ENCODE measurements around the gene MRPL12.
"Not testable (repeated sequence)": the region's sequence is repeated elsewhere in the genome, so short reads cannot be mapped to it uniquely, and the experiment has no call there.

MRPL12 gene

DNA sequence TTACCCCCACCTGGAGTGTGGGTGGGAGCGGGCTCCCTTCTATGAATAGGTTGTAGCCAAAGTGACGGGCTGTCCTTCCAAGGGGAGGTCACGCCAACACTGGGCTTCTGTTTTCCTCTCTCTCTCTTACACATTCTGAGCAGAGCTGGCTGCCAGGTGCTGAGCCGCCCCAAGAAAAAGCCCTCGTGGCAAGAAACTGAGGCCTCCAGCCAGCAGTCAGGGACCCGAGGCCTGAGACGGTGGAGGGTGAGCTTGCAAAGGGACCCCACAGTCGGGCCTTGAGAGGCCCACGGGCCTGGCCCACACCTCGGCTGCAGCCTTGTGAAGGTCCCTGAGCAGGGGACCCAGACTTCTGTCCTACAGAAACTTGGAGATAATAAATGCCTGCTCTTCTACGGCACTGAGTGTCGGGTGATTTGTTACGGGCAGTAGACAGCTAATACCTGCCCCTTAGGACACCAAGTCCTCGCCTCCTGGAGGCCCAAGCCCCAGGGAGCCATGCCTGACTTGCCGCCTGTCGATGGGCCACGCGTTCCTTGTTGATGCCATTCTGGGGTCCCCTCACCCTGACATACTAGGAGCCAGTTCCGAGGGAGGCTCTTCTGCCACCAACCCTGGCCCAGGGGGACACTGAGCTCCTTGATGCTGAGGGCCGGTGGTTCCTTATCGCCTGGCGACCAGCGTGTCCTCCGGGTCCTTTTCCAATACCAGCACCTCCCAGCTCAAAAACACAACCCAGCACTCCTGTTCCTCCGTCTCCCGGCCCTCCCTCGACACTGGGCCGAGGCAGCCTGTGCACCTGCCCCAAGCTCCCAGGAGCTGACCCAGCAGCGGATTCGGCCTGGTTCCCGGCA lies 35.0 kb downstream of the MRPL12 start:
- DNase-seq (ENCODE audit: low read depth in 3 of 3, low spot score in 1 of 3), result no peak

DNA sequence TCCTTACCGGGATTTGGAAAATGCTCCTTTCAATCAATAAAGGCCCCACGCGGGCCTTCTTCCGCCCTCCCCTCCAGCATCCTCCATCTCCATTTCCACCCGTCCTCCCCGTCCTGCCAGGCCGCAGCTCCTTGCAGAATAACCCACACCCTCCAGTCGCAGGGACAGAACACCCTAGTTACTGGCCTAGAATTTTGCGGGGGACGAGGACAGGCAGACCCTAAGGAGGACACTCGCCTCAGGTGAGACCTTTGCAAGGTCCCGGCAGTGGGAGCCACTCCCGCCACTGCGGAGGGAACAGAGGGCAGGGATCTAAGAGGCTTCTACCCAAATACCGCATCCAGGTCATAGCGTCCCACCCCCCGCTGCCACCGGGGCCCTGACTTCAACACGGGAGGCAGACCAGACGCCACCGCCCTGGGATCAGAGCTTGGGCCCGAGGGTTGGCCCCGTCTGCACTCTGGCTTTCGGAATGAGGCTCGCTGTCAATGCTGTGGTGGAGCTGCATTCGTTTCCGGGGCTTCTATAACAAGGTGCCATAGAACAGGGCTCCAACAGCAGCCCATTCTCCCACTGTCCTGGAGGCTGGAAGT lies 35.7 kb downstream of the MRPL12 start:
- DNase-seq (ENCODE audit: low read depth in 3 of 3, low spot score in 1 of 3), result no peak

DNA sequence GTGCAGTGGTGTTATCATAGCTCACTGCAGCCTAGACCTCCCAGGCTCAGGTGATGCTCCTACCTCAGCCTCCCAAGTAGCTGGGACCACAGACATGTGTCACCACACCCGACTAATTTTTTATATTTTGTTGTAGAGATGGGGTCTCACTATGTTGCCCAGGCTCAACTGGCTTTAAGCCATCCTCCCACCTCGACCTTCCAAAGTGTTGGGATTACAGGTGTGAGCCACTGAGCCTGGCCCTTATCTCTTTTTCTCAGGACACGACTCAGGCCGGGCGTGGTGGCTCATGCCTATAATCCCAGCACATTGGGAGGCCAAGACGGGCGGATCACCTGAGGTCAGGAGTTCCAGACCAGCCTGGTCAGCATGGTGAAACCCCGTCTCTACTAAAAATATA lies 36.4 kb downstream of the MRPL12 start:
- DNase-seq (ENCODE audit: low read depth in 3 of 3, low spot score in 1 of 3), result not testable (repeated sequence)

DNA sequence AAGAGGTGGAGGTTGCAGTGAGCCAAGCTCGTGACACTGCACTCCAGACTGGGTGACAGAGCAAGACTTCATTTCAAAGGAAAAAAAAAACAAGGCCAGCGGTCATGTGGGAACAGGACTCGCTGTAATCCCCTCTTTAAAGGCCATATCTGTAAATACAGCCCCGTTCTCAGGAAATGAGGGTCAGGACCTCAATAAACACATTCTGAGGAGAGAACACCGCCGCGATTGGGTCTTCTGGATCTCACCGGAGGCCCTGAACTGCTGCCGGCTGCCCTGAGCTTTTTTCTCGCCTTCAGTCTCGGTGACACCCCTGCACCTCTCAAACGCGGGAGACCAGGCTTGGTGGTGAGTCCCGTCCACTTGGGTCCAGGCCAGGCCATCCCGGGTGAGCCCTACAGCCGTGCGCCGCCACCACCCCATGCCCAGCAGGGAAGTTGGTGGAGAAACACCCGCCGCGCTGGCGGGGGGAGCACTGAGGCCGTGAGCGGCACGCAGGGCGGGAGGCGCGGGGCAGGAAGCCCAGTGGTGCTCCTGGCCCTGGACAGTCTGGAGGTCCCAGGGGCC lies 37.3 kb downstream of the MRPL12 start:
- DNase-seq (ENCODE audit: low read depth in 3 of 3, low spot score in 1 of 3), result no peak

DNA sequence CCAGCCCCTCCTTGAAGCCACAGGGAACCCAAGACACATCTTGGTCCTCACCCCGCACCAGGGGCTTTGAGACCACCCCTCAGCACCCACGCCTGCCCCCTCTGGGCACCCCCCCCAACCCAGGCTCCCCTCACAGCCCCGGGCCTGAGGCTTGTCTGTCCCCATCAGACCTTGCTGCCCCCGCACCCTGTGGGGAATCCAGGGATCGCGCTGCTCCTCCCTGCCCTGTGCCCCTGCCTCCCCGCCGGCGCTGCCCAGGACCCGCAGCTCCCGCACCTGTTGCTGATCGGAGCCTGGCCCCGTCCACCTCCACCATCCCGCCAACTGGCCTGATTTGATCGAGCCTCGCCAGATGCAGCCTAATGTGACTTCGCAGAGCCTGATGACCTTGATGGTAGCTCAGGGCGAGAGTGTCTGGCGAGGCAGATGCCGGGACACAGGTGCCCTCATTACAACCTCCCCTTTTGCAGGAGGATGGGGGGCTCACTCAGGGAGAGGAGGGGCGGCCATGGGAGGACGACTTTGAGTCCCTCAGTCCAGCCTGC lies 38.0 kb downstream of the MRPL12 start:
- no peak for DNase-seq (ENCODE audit: low read depth in 3 of 3, low spot score in 1 of 3)

DNA sequence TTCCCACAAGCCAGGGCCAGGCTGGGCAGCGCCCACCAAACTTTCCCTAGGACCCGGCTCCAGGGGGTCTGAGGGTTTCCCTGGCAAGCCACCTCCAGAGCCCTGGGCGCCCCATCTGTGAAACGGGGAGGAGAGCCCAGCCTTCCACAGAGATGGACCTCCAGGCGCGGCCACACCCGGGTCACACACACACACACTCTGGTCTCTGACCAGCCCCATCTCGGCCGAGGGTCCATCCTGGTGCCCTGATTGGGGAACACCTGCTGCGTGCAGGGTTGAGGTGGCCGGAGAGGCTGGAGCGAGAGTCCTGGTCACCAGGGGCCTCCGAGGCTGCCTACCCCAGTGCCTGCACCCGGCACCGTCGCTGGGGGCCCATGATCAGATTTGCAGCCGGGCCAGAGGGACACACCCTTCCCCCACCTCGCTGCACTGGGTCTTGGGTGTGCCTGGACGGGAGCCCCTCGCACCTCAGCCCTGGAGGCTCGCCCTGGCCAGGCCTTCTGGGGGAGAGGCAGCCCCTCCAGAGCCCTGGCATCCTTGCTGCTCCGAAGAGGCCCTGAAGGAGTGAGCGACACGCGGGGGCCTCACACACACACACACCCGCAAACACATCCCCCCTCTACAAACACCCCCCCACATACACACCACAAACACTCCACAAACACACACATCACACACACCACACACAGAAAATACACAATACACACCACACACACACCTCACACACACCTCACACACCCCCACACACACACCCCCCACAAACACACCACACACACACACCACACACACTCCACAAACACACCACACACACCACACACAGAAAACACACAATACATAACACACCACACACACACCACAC lies 38.7 kb downstream of the MRPL12 start:
- DNase-seq (ENCODE audit: low read depth in 3 of 3, low spot score in 1 of 3), result no peak

All from stimulated activated CD4-positive, alpha-beta T cell treated with anti-CD3 and anti-CD28 coated beads, TNF-alpha, amount 100 ng/mL, for 1 hour (primary cell).